SU-DHL-6 (cell line): Measurements from ENCODE around the gene CNTN4.
A peak's percentile ranks its signal among the peaks of the same experiment; 100 is the strongest.

Experiments used
- CTCF ChIP-seq: fragments of 200-600 bp; sonication (generic); IDR thresholded peaks from one replicate; pipeline ENCODE4 v1.5.1; 2017; ENCODE audit warnings: antibody characterized with exemption, mild to moderate bottlenecking, low read length, moderate library complexity; ENCODE audit not compliant: insufficient read depth, poor library complexity, severe bottlenecking
- EZH2phosphoT487 ChIP-seq: fragments of 200-600 bp; sonication (generic), shearing (Covaris generic); conservative IDR thresholded peaks from 2 replicates; pipeline ENCODE4 v1.6.1; 2018; ENCODE audit warnings: mild to moderate bottlenecking, antibody characterized with exemption, low read length, moderate library complexity, mixed read lengths

- TF ChIP-seq CTCF, result peak; percentile 74
- TF ChIP-seq EZH2phosphoT487, result no peak
Observed at GRCh38 chr3:2156244-2156847, 57.7 kb downstream of the CNTN4 start.
